SK-N-SH treated with all-trans-retinoic acid at 6 μM for 48 hours (cell line): ENCODE data around the gene NPFFR2.

ENCODE experiments used
- ATAC-seq: fragments of 200-7000 bp; cut with Tn5 transposase; 3 replicates; pipeline ENCODE4 v1.9.1; 2020; ENCODE audit warnings: mild to moderate bottlenecking, moderate library complexity
- ARNTL ChIP-seq: fragments of 450-650 bp; formaldehyde crosslinking; IDR thresholded peaks from 2 replicates; pipeline ENCODE4 v1.5.0; 2020; ENCODE audit warnings: low read depth, mild to moderate bottlenecking, moderate library complexity, borderline replicate concordance
- BACH2 ChIP-seq: fragments of 250-450 bp; sonication (Bioruptor Pico); IDR thresholded peaks from 2 replicates; pipeline ENCODE4 v1.9.0; 2021; ENCODE audit warnings: mild to moderate bottlenecking, borderline replicate concordance
- CREB5 ChIP-seq: fragments of 250-450 bp; sonication (Bioruptor Pico); IDR thresholded peaks from 2 replicates; pipeline ENCODE4 v1.5.1; 2020; ENCODE audit warnings: low read depth, mild to moderate bottlenecking, moderate library complexity
- CSDC2 ChIP-seq: fragments of 250-450 bp; sonication (Bioruptor Pico); IDR thresholded peaks from 2 replicates; pipeline ENCODE4 v1.5.0; 2020; ENCODE audit warnings: mild to moderate bottlenecking, moderate library complexity
- CSRNP3 ChIP-seq: fragments of 250-450 bp; sonication (Bioruptor Pico); IDR thresholded peaks from 2 replicates; pipeline ENCODE4 v1.5.1; 2021; ENCODE audit warnings: mild to moderate bottlenecking, moderate library complexity
- ESRRG ChIP-seq: fragments of 250-450 bp; sonication (Bioruptor Pico); IDR thresholded peaks from 2 replicates; pipeline ENCODE4 v1.6.1; 2021; ENCODE audit warnings: mild to moderate bottlenecking
- GLIS3 ChIP-seq: fragments of 250-450 bp; sonication (Bioruptor Pico); IDR thresholded peaks from 2 replicates; pipeline ENCODE4 v1.5.0; 2020; ENCODE audit warnings: mild to moderate bottlenecking, moderate library complexity
- ISL1 ChIP-seq: fragments of 250-450 bp; sonication (Bioruptor Pico); IDR thresholded peaks from 2 replicates; pipeline ENCODE4 v2.1.2; 2022; ENCODE audit warnings: mild to moderate bottlenecking, moderate library complexity
- OSR1 ChIP-seq: fragments of 250-450 bp; sonication (Bioruptor Pico); IDR thresholded peaks from 2 replicates; pipeline ENCODE4 v1.8.0; 2022; ENCODE audit warnings: moderate library complexity, mild to moderate bottlenecking, inconsistent platforms
- PATZ1 ChIP-seq: fragments of 250-450 bp; sonication (Bioruptor Pico); IDR thresholded peaks from 2 replicates; pipeline ENCODE4 v1.8.0; 2020; ENCODE audit warnings: mild to moderate bottlenecking, moderate library complexity, borderline replicate concordance
- POU6F1 ChIP-seq: fragments of 250-450 bp; sonication (Bioruptor Pico); IDR thresholded peaks from 2 replicates; pipeline ENCODE4 v1.8.0; 2021; ENCODE audit warnings: low read depth, mild to moderate bottlenecking, moderate library complexity, borderline replicate concordance
- PPARA ChIP-seq: fragments of 250-450 bp; sonication (Bioruptor Pico); IDR thresholded peaks from 2 replicates; pipeline ENCODE4 v1.5.0; 2020; ENCODE audit warnings: mild to moderate bottlenecking, borderline replicate concordance
- RARB ChIP-seq: fragments of 250-450 bp; sonication (Bioruptor Pico); IDR thresholded peaks from 2 replicates; pipeline ENCODE4 v1.8.0; 2021; ENCODE audit warnings: mild to moderate bottlenecking, moderate library complexity
- SNAI2 ChIP-seq: fragments of 250-450 bp; sonication (Bioruptor Pico); IDR thresholded peaks from 2 replicates; pipeline ENCODE4 v1.5.0; 2020; ENCODE audit warnings: mild to moderate bottlenecking, moderate library complexity
- TCF4 ChIP-seq: fragments of 250-450 bp; sonication (Bioruptor Pico); IDR thresholded peaks from 2 replicates; pipeline ENCODE4 v1.8.0; 2021; ENCODE audit warnings: mild to moderate bottlenecking, moderate library complexity, borderline replicate concordance
- TOX ChIP-seq: fragments of 250-450 bp; sonication (Bioruptor Pico); IDR thresholded peaks from 2 replicates; pipeline ENCODE4 v1.8.0; 2021; ENCODE audit warnings: mild to moderate bottlenecking, moderate library complexity, borderline replicate concordance
- TSHZ2 ChIP-seq: fragments of 250-450 bp; sonication (Bioruptor Pico); IDR thresholded peaks from 2 replicates; pipeline ENCODE4 v1.5.0; 2020; ENCODE audit warnings: mild to moderate bottlenecking, moderate library complexity
- ZC3H10 ChIP-seq: fragments of 250-450 bp; sonication (Bioruptor Pico); IDR thresholded peaks from 2 replicates; pipeline ENCODE4 v1.5.1; 2021; ENCODE audit warnings: mild to moderate bottlenecking, moderate library complexity
- ZFP3 ChIP-seq: fragments of 250-450 bp; sonication (Bioruptor Pico); IDR thresholded peaks from 2 replicates; pipeline ENCODE4 v1.5.0; 2020; ENCODE audit warnings: mild to moderate bottlenecking, moderate library complexity
- ZFP30 ChIP-seq: fragments of 450-650 bp; formaldehyde crosslinking; IDR thresholded peaks from 2 replicates; pipeline ENCODE4 v1.5.0; 2022; ENCODE audit warnings: mild to moderate bottlenecking, moderate library complexity
- ZNF565 ChIP-seq: fragments of 450-650 bp; formaldehyde crosslinking; conservative IDR thresholded peaks from 2 replicates; pipeline ENCODE4 v1.5.0; 2020; ENCODE audit warnings: low read depth, mild to moderate bottlenecking, moderate library complexity
- ZNF70 ChIP-seq: fragments of 450-650 bp; formaldehyde crosslinking; IDR thresholded peaks from 2 replicates; pipeline ENCODE4 v1.5.0; 2020; ENCODE audit warnings: mild to moderate bottlenecking, moderate library complexity
- ZNF8 ChIP-seq: fragments of 450-650 bp; formaldehyde crosslinking; IDR thresholded peaks from 2 replicates; pipeline ENCODE4 v1.5.0; 2020; ENCODE audit warnings: mild to moderate bottlenecking, moderate library complexity

NPFFR2 gene

GRCh38 chr4:72109364-72109763, 77.6 kb downstream of the NPFFR2 start:
- TF ChIP-seq ZFP3 (CRISPR knock-in tag) (no peak), OSR1 (CRISPR knock-in tag) (no peak), TOX (CRISPR knock-in tag) (no peak), ZFP30 (CRISPR knock-in tag) (no peak), TCF4 (CRISPR knock-in tag) (no peak), ZNF70 (CRISPR knock-in tag) (no peak), CREB5 (CRISPR knock-in tag) (no peak), POU6F1 (CRISPR knock-in tag) (no peak), ESRRG (CRISPR knock-in tag) (no peak), GLIS3 (no peak), ZC3H10 (CRISPR knock-in tag) (no peak), CSDC2 (CRISPR knock-in tag) (no peak), RARB (no peak), SNAI2 (CRISPR knock-in tag) (no peak), BACH2 (CRISPR knock-in tag) (no peak), ZNF8 (CRISPR knock-in tag) (no peak), ZNF565 (no peak), CSRNP3 (CRISPR knock-in tag) (no peak), PATZ1 (CRISPR knock-in tag) (no peak)
- ATAC-seq = no peak

GRCh38 chr4:72109959-72110497, 78.2 kb downstream of the NPFFR2 start:
- ATAC-seq = no peak
- TF ChIP-seq TCF4 (CRISPR knock-in tag) (no peak), POU6F1 (CRISPR knock-in tag) (no peak), ZNF8 (CRISPR knock-in tag) (no peak), TSHZ2 (CRISPR knock-in tag) (no peak), ZFP30 (CRISPR knock-in tag) (no peak), RARB (no peak), BACH2 (CRISPR knock-in tag) (no peak), GLIS3 (no peak), OSR1 (CRISPR knock-in tag) (no peak), CREB5 (CRISPR knock-in tag) (no peak), PPARA (CRISPR knock-in tag) (no peak), PATZ1 (CRISPR knock-in tag) (no peak), ZNF70 (CRISPR knock-in tag) (no peak), SNAI2 (CRISPR knock-in tag) (no peak), ARNTL (CRISPR knock-in tag) (no peak), ESRRG (CRISPR knock-in tag) (no peak), CSRNP3 (CRISPR knock-in tag) (no peak), ISL1 (no peak), ZFP3 (CRISPR knock-in tag) (no peak)
